Vein endothelial cell (primary cell): ENCODE results near the gene INSL4. TPM values are rescaled to one million over a fixed set of nuclear protein-coding genes. Genes with fewer than 3 reads are reported as not detected.

Experiments
- small RNA-seq: library from RNA; depleted of rRNA; stranded (forward); fragments of <200 nt; gene quantifications from one replicate; pipeline ENCODE3, GENCODE V24; 2012
- total RNA-seq: library from RNA; depleted of rRNA; stranded (reverse); fragments of >200 nt; gene quantifications from 2 replicates; pipeline ENCODE4 v1.2.3, GENCODE V29; 2012

Gene INSL4
- not detected in 2 replicates for total RNA-seq

GRCh38 chr9:5231212-5231611 is at the start of gene INSL4:
Gene INSL4, plus strand, starts transcription at chr9:5231419. Its CDS starts 105 bp downstream, at chr9:5231524.

GRCh38 chr9:5185220-5185840 is 45.9 kb upstream of the INSL4 start, which contains the start of gene INSL6:
Gene INSL6, minus strand, starts transcription at chr9:5185639. Its CDS starts 37 bp downstream, at chr9:5185602.

Small RNA genes lying within 50 kb of the gene (small RNA-seq; reads per million reads assigned to genes)
- gene AL133547.1: not detected

Other genes with a start within 250 kb of the INSL4 start
- 8.5 and 9.4 TPM in 2 replicates for gene JAK2, start 246.1 kb upstream of the INSL4 start, total RNA-seq
- gene INSL6, start 45.8 kb upstream of the INSL4 start, total RNA-seq: not detected in 2 replicates
- gene RLN2, start 73.3 kb downstream of the INSL4 start, total RNA-seq: not detected in 2 replicates
- gene RLN1, start 108.5 kb downstream of the INSL4 start, total RNA-seq: not detected in 2 replicates
- 12.1 and 17.9 TPM in 2 replicates for gene PLGRKT, start 206.5 kb downstream of the INSL4 start, total RNA-seq
- gene CD274, start 219.1 kb downstream of the INSL4 start, total RNA-seq: 26.7 and 30.4 TPM in 2 replicates